GM21619 (cell line): ENCODE results near the gene RGS7.
"Not testable (repeated sequence)": the region's sequence is repeated elsewhere in the genome, so short reads cannot be mapped to it uniquely, and the experiment has no call there.

Source experiments
- ATAC-seq: cut with Tn5 transposase; IDR thresholded peaks from one replicate; pipeline ENCODE4 v1.9.1; 2021; ENCODE audit not compliant: unreplicated experiment

The RGS7 gene

GRCh38 chr1:241275226-241275625, 81.8 kb downstream of the RGS7 start:
- no peak for ATAC-seq

- ATAC-seq: no peak
Measured at GRCh38 chr1:241274693-241275092, 82.3 kb downstream of the RGS7 start.

DNA sequence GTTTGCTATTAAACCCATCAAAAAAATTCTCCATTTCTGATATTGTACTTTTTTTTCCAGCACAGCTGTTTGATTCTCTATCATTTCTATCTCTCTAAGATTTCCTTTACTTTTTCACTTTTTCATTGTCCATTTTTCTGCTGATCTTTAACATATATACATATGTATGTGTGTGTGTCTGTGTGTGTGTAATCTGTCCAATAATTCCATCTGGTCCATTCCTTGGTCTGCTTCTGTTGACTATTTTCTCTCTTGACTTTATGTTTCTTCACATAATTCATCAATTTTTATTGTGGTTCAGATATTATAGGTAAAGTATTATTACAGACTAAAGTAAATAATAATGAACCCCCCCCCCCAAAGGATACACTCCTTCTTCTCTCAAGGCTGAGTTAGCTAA, 84.2 kb downstream of the RGS7 start:
- no peak for ATAC-seq

GRCh38 chr1:241271427-241271826, 85.6 kb downstream of the RGS7 start:
- ATAC-seq: no peak

DNA sequence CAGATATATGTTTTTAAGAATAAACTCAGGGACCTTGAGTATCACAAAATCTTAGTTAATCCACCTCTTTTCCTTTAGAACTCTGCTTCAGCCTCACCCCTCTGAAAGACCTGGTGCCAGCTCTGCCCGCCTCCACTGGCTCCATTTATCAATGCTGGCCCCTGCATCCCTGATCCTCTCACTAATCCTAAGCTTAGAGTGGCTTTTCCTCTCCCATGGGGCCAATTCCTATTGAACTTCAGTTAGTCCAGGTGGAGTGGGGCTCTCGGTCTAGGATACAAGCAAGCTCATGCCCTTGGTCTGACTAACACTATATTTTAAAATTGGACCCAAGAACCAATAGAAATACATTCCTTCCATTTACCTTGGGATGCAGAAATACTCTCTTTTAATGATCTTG, 87.0 kb downstream of the RGS7 start:
- no peak for ATAC-seq

GRCh38 chr1:241269116-241269515, 87.9 kb downstream of the RGS7 start:
- ATAC-seq: no peak

DNA sequence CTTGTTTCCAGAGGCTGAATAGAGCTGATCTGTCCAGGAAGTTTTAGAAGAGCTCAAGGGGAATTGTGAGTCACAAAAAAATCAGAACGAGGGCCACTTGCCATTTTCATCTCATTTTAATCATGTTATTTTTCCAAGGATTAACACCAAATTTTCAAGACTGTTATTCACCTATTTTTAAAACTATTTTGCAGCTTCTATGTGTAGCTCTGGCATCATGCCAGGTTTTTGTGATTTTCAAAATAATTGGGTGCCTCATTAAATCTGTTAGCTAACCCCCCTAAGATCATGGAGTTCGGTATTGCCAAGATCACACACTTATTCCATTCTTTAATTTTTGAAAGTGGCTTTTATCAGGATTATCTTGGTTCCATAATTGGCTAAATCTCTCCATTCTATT, 90.9 kb downstream of the RGS7 start:
- no peak for ATAC-seq

DNA sequence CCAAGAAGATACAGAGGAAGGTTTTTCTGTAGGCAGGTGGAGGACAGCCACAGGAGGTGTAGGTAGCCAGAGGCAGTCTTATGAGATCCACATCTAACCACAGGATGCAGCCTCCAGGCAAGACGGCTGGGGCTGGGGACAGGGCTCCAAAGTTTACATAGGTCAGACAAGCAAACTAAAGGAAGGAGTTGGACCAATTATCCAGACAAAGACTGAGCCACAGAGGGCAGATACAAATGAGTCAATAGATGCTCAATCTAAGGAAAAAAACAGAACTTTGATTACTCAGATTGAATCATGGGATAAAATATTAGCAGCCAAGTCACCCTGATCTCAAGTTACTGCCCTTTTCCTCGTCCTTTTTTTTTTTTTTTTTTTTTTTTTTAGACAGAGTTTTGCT, 91.6 kb downstream of the RGS7 start:
- no peak for ATAC-seq

DNA sequence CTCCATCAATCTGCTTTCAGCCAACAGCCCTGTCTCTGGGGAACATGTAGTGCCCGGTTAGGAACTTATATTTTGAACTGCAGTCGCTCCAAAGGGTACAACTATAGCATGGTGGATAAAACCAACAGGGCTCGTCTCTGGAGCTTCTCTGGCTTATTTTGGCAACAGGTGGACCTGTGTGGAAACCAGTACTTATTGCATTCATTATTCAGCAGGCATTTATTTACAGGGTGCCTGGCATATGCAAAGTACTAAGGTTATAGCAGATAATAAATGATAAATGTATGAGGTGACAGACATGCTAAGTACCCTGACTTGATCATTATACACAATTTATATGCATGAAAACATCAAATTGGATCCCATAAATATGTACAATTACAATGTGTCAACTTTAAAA, 93.7 kb downstream of the RGS7 start:
- no peak for ATAC-seq

- ATAC-seq: no peak
Measured at GRCh38 chr1:241253471-241253870, 103.5 kb downstream of the RGS7 start.

DNA sequence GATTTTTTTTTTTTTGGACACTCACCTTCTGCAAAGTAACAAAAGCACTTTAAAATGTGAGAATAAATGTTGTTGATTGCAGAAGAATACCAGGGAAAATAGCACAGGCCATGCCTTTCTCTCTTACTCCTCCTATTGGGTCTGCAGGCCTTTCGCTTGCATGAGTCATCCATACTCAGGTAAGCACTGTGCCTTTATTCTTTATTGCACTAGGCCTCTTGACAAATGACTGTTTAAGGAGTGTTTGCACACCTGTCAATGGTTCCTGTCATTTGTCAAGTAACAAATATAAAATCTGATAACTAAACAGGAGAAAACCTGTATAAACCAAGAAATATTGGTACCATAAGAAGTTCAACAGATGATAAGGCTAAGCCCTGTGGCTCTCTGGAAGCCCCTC, 106.5 kb downstream of the RGS7 start:
- ATAC-seq: no peak

DNA sequence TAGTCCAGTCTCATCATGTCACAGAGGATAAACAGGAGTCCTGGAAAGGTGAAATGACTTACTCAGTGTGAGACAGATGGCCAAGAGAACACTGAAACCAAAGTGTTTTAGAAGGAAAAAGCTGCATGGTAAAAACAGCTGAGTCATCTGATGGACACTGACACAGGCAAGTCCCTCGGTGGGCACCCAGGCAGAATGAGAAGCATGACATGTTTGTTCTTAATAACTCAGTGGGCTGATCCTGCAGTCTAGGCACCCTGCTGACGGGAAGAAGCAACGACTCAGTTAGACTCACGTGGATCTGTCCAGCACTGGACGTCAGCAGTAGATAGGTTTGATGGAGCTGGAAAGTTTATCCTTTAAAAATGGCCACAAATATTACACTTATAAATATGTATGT, 116.9 kb downstream of the RGS7 start:
- ATAC-seq: no peak

GRCh38 chr1:241237873-241238272, 119.1 kb downstream of the RGS7 start:
- no peak for ATAC-seq

DNA sequence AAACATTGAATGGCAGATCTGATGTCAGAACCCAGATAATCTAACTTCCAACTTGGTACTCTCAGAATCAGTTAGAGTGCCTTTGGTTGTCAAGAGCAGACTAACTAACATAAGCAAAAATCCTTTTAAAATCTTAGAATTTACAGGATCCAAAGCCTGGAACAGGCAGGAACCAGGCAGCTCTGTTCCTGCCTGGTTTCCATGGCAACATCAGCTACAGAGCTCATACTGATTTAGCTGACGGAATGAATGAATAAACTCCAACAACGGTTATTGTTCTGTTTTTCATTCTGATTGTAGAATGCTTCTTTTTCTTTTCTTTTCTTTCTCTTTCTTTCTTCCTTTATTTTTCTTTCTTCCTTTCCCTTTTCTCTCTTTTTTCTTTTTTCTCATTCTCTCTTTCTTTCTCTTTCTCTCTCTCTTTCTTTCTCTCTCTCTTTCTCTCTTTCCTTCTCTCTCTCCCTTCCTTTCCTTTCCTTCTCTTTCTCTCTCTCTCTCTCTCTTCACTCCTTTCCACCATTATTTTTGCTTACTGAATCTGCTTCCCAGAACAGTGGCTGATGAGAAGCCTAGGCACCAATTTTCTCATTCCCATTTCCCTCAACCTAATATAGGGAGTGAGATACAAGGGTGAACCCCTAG, 121.6 kb downstream of the RGS7 start:
- ATAC-seq: no peak

GRCh38 chr1:241229711-241230110, 127.3 kb downstream of the RGS7 start:
- no peak for ATAC-seq

DNA sequence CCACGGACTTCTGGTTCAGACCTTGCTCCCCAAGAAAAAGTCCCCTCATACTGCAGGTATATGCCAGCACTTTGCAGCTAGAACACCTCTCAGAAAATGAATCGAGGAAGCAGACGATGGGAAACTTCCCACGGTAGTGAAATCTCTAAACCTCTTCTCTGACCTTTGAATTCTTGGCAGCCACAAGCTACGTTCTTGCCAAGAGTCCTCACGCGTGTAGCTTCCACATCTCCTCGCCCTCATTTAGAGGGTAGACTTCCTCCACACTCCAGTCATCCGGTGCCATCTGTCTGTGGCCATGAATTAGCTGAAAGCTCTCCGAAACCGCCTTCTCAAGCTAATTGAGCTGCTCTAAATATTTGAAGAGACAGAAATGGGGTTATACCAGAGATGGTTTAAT, 127.8 kb downstream of the RGS7 start:
- no peak for ATAC-seq

DNA sequence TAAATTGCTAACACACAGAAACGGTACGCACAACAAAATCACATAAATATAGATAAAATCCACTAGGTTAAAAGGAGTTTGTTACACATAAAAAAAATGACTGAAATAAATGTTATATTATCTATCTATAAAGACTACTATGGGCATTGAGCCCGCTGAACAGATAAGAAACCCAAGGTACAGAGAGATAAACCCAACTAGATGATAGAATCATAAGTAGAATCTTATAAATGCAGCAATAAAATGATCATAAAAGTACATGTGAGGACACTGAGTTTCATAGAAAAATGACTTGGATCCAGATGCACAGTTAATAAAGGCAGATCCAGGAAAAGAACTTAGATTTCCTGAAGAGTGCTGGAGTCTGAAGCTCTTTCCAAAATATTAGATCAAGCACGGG, 128.7 kb downstream of the RGS7 start:
- no peak for ATAC-seq

DNA sequence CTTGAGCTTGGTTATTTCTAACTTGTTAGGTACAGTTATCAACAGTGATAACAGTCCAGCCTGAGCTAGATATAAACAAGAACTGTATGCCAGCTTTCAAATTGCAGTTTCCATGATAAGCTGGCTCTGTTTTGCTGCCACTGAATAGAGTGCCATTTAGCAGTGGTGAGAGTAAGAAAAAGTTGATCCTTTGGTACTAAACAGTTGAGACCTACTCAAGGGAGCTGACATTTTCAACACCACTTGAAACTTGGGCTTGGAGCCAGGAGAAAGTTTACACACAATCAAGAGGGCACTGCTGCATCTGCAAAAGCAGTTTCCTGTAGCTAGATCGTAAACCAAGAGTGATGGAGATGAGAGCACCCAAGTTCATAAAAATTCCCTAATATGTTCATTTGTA, 131.3 kb downstream of the RGS7 start:
- ATAC-seq: no peak

DNA sequence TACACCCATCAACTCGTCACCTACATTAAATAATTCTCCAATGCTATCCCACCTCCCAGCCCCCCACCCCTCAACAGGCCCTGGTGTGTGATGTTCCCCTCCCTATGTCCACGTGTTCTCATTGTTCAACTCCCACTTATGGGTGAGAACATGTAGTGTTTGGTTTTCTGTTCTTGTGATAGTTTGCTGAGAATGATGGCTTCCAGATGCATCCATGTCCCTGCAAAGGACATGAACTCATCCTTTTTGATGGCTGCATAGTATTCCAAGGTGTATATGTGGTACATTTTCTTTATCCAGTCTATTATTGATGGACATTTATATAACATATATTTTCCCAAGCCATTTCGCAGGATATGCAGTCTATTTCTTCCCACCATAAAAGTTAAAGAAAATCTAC, 132.8 kb downstream of the RGS7 start:
- ATAC-seq: not testable (repeated sequence)

DNA sequence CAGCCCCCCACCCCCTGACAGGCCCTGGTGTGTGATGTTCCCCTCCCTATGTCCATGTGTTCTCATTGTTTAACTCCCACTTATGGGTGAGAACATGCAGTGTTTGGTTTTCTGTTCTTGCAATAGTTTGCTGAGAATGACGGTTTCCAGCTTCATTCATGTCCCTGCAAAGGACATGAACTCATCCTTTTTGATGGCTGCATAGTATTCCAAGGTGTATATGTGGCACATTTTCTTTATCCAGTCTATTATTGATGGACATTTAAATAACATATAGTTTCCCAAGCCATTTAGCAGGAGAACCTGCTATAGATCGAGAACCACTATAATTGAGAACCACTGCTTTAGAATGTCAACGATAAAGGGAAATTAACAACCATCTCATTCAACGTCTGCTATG, 134.2 kb downstream of the RGS7 start:
- ATAC-seq: not testable (repeated sequence)

GRCh38 chr1:241221319-241221718, 135.7 kb downstream of the RGS7 start:
- no peak for ATAC-seq

DNA sequence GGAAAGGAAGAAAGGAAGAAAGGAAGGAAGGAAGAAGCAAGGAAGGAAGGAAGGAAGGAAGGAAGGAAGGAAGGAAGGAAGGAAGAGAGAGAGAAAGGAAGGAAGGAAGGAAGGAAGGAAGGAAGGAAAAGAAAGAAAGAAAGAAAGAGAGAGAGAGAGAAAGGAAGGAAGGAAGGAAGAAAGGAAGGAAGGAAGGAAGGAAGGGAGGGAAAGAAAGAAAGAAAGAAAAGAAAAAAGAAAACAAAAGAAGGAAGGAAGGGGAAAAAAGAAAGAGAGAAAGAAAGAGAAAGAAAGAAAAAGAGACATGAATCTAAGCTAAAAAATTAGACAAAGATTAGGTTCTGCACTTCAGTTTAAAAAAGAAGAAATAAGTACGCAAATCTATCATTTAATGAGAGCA, 136.1 kb downstream of the RGS7 start:
- ATAC-seq: not testable (repeated sequence)

DNA sequence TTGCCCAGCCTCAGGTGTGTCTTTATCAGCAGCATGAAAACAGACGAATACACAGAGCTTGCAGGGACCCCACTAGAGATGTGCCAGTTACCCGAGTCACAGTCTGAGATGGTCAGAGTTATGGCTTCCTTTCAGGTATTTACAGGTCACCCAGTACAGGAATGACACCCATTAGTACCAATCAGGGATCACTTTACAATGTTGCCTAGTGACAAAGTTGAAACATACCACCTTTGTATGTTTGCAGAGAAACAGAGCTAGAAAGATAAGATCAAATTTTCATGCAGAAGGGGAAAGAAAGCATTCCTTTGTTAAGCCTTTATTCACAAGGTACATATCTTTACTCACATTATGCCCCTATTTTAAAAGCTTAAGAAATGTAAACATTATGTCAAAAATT, 137.6 kb downstream of the RGS7 start:
- ATAC-seq: no peak

GRCh38 chr1:241217516-241217915, 139.5 kb downstream of the RGS7 start:
- ATAC-seq: no peak
